Activated CD8-positive, alpha-beta memory T cell treated with anti-CD3 and anti-CD28 coated beads for 36 hours (primary cell): ENCODE results near the gene CA5A. TPM values are rescaled to one million over a fixed set of nuclear protein-coding genes. Genes with fewer than 3 reads are reported as not detected.
"Not testable (repeated sequence)": the region's sequence is repeated elsewhere in the genome, so short reads cannot be mapped to it uniquely, and the experiment has no call there.

ENCODE experiments used
- CTCF ChIA-PET: fragments of 350-600 bp; sonication (Branson Sonifier 250); formaldehyde crosslinking; loops from one replicate; lab custom pipeline; 2021; ENCODE audit warnings: antibody characterized with exemption; lab: Charles Lee
- POLR2A ChIA-PET: fragments of 350-600 bp; sonication (Branson Sonifier 250); formaldehyde crosslinking; loops from one replicate; lab custom pipeline; 2021; ENCODE audit warnings: antibody characterized with exemption; lab: Charles Lee
- total RNA-seq, 2 experiments: library from RNA; stranded (reverse); gene quantifications; one replicate each; pipeline ENCODE4 v1.2.3, GENCODE V29; 2021

Gene CA5A
- total RNA-seq, 2 experiments from 2014 or later: not detected

DNA sequence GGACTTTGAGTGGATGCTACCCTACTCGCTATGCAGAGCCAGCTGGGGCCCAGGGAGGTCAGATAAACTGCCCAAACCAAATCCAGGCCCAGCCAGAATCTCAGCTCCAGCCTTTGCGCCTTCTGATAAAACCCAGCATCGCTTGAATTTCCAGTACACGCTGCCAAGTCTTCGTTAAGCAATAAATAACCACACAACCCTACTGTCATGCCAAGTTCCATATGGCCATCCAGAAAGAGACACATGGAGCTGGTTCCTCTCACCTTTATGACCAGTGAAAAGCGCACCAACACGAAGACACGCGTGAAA lies 73.0 kb downstream of the CA5A start:
- POLR2A ChIA-PET: not testable (repeated sequence)
- CTCF ChIA-PET: interaction anchor here (1.9 kb wide), 1 partner anchor 25 kb away, joined by 4 read pairs; no protein-coding TSS in a partner anchor

- POLR2A ChIA-PET: not testable (repeated sequence)
- CTCF ChIA-PET: interaction anchor here (1.5 to 1.9 kb wide), 2 partner anchors 25 to 83 kb away, joined by 4 to 5 read pairs; no protein-coding TSS in a partner anchor
Observed at GRCh38 chr16:87862597-87863326, 73.6 kb downstream of the CA5A start.

DNA sequence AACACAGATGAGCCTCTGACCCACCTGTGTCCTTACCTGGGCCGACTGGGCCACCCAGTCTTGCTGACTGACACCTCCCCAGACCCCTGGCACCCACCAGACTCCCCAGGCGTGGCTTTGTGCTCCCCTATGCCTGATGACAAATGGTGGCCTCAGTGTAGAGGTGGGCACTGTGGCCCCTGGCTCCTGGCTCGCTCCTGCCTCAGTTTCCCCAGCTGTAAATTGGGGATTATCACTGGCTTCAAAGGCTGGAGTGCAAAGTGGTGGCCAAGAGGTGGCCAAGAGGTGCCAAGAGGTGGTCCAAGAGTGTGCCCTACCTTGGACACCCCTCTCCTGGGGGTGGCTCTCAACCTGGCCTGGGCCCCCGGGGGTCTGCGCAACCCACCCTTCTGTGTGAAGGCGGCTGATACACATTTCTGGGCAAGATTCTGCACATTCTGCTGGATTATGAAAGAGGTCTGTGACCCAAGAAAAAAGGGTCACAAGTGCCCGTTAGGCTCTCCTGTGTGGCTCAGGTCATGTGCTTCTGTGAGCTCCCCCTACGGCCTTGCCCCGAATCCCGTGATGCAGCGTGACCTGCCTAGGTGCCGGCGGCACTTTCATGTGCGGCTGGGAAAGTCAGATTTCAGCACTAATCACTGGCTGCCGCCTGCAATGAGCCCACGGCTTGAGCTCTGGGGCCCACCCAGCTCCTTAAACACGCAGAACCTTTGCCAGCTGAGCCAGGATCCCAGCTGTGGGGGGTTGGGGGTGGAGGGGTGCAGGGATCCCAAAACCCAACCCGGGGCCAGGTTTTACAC lies 74.8 kb downstream of the CA5A start:
- CTCF ChIA-PET: interaction anchor here (1.5 kb wide), 1 partner anchor 82 kb away, joined by 5 read pairs; no protein-coding TSS in a partner anchor
- POLR2A ChIA-PET: not testable (repeated sequence)

- ChIA-PET POLR2A (no interaction called here), CTCF (interaction anchor here (0.6 to 2.1 kb wide), 3 partner anchors 10 to 82 kb away, joined by 4 to 5 read pairs (median 4); no protein-coding TSS in a partner anchor)
Observed at GRCh38 chr16:87860553-87861299, 75.6 kb downstream of the CA5A start.

DNA sequence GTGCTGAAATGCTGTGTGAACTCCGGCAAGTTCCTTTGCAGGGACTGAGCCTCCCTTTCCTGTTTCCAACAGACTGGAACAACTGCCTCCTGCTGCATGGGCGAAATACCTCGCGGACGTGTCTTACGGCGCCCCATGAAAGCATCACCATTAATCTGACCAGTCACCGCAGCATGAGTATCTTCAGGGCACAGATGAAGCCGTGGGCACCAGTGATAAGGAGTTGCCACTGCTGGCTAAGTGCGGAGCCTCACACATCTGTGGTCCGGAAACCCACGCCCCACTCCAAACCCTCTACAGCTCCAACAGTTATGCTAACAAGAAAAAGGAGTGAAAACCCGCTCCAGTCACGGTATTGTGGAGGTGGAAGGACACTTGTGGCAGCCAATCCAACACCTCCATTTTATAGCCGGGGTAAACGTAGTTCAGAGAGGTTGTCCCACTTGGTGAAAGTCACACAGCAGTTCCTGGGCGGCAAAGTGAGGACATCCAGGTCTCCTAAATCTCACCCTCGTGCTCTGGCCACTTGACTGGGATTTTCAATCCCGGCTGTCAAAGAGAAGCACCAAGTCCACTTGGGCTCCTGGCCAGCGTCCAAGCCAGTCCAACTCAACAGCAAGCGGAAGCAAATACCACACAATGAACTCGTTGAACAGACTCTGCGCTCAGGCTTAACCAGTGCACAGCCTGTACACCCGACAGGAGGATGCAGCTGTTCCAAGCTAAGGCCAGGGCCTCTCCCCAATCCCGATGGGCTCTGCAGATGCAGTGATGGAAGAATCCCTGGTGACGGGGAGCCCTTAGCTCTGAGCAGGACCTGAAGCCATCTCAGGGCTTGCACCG lies 78.0 kb downstream of the CA5A start:
- CTCF ChIA-PET: interaction anchor here (1.1 to 1.7 kb wide), 2 partner anchors 13 to 79 kb away, joined by 4 to 5 read pairs; no protein-coding TSS in a partner anchor
- POLR2A ChIA-PET: not testable (repeated sequence)

- CTCF ChIA-PET: interaction anchor here (1.1 to 1.7 kb wide), 4 partner anchors 9 to 78 kb away, joined by 3 to 7 read pairs (median 6); no protein-coding TSS in a partner anchor
- POLR2A ChIA-PET: interaction anchor here (0.6 to 2.2 kb wide), 5 partner anchors 9 to 92 kb away, joined by 3 to 14 read pairs (median 6); partner anchors contain the start of gene SLC7A5
Observed at GRCh38 chr16:87856791-87857228, 79.5 kb downstream of the CA5A start.

- ChIA-PET CTCF (interaction anchor here (0.9 to 1.7 kb wide), 6 partner anchors 10 to 79 kb away, joined by 3 to 7 read pairs (median 4); no protein-coding TSS in a partner anchor), POLR2A (interaction anchor here (0.6 to 2.2 kb wide), 5 partner anchors 10 to 93 kb away, joined by 3 to 14 read pairs (median 6); partner anchors contain the start of gene SLC7A5)
Observed at GRCh38 chr16:87855852-87856715, 80.2 kb downstream of the CA5A start.

DNA sequence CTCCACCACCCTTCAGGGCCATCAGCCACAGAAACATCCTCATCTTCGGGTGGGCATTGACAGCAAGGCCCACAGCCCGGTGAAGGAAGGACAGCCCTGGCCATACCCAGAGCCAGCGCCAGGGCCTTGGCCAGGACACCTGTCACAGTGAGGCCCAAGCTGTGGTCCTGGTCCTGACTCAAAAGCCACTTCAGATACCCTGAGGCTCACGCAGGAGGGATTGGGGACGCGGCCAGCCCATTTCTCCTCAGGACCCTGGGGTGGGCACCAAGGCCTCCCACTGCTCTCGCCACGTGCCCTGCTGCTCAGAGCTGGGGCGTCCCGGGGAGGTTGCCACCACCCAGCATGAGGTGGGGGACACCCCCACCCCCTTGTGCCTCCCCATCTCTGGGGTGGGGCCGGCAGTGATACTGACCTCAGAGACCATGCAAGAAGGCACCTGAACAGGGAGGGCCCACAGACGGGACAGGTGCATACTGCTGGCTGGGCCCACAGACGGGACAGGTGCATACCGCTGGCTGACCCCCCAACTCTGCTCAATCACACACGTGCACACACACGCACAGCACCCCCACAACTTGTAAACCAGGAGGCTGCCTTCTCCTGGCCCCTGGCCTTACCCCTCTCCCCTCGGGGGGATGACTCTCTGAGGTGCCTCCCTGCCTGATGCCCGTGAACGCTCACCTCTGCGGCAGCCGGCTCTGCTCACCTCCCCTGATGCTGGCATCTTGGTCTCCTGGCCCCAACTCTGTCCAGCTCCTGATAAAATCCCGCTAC lies 81.2 kb downstream of the CA5A start:
- POLR2A ChIA-PET: interaction anchor here (0.5 to 1.5 kb wide), 2 partner anchors 13 to 89 kb away, joined by 3 to 4 read pairs; no protein-coding TSS in a partner anchor

GRCh38 chr16:87854053-87854906 lies 82.0 kb downstream of the CA5A start:
- POLR2A ChIA-PET: interaction anchor here (0.5 to 1.5 kb wide), 4 partner anchors 14 to 88 kb away, joined by 3 to 4 read pairs (median 4); no protein-coding TSS in a partner anchor

More for the DNA sequence above, 81.2 kb downstream of the CA5A start:
- CTCF ChIA-PET: interaction anchor here (1.2 to 1.5 kb wide), 2 partner anchors 16 to 76 kb away, joined by 5 to 6 read pairs; no protein-coding TSS in a partner anchor

GRCh38 chr16:87853411-87854052 lies 82.8 kb downstream of the CA5A start:
- ChIA-PET POLR2A (interaction anchor here (0.7 to 1.5 kb wide), 5 partner anchors 12 to 74 kb away, joined by 3 to 6 read pairs (median 5); no protein-coding TSS in a partner anchor), CTCF (interaction anchor here (0.6 to 1.5 kb wide), 3 partner anchors 18 to 76 kb away, joined by 3 to 7 read pairs (median 6); no protein-coding TSS in a partner anchor)

More at GRCh38 chr16:87854053-87854906, 82.0 kb downstream of the CA5A start:
- CTCF ChIA-PET: interaction anchor here (0.6 to 1.5 kb wide), 4 partner anchors 17 to 75 kb away, joined by 3 to 7 read pairs (median 6); no protein-coding TSS in a partner anchor

DNA sequence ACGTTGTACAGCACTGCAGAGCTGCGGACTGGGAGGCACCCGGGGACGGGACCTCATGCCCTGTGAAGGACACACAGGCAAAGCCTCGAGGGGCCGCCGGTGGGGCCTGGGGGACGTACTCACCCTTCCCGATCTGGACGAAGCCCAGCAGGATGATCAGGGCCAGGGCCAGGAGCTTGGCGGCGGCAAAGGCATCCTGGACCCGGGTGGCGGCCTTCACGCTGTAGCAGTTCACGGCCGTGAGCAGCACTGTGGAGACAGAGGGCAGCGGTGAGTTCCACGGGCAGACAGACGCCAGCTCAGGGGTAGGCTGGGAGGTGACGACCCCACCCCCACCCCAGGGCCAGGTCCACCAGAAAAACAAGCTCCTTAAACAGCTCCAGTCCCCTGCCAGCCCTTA lies 84.7 kb downstream of the CA5A start:
- POLR2A ChIA-PET: interaction anchor here (1.0 kb wide), 1 partner anchor 50 kb away, joined by 3 read pairs; no protein-coding TSS in a partner anchor

GRCh38 chr16:87851141-87851587 lies 85.2 kb downstream of the CA5A start:
- ChIA-PET CTCF (interaction anchor here (1.0 to 5.0 kb wide), 4 partner anchors 9 to 19 kb away, joined by 3 to 45 read pairs (median 23); partner anchors contain the start of gene SLC7A5), POLR2A (interaction anchor here (0.6 to 1.0 kb wide), 3 partner anchors 25 to 71 kb away, joined by 3 to 7 read pairs (median 6); no protein-coding TSS in a partner anchor)

More for the DNA sequence above, 84.7 kb downstream of the CA5A start:
- CTCF ChIA-PET: interaction anchor here (1.0 to 5.0 kb wide), 3 partner anchors 13 to 18 kb away, joined by 3 to 45 read pairs (median 41); partner anchors contain the start of gene SLC7A5
